H1 (cell line): ENCODE measurements around the gene MRRF. TPM values are rescaled to one million over a fixed set of nuclear protein-coding genes. Genes with fewer than 3 reads are reported as not detected.

Experiments
- CHD2 ChIP-seq: IDR thresholded peaks from 2 replicates; pipeline ENCODE4 v1.6.1; 2012; ENCODE audit warnings: low read length, improper control_type of control experiment
- GABPA ChIP-seq: IDR thresholded peaks from 2 replicates; pipeline ENCODE4 v1.6.1; 2011; ENCODE audit warnings: mild to moderate bottlenecking, low read length, moderate library complexity, borderline replicate concordance; ENCODE audit not compliant: insufficient read depth
- SAP30 ChIP-seq: fragments of 300-600 bp; sonication (generic); IDR thresholded peaks from 2 replicates; pipeline ENCODE4 v1.7.1; 2012; ENCODE audit warnings: low read length, moderate library complexity, mild to moderate bottlenecking, inconsistent platforms; ENCODE audit not compliant: insufficient read depth, insufficient replicate concordance
- SIX5 ChIP-seq: IDR thresholded peaks from 2 replicates; pipeline ENCODE4 v1.6.1; 2011; ENCODE audit warnings: mild to moderate bottlenecking, low read depth, low read length
- SP2 ChIP-seq: IDR thresholded peaks from 2 replicates; pipeline ENCODE4 v1.6.1; 2012; ENCODE audit warnings: mild to moderate bottlenecking, low read length, inconsistent platforms
- TAF7 ChIP-seq: optimal IDR thresholded peaks from 2 replicates; pipeline ENCODE3; 2011; ENCODE audit warnings: low read depth, mild to moderate bottlenecking, inconsistent platforms, low read length, moderate library complexity, borderline replicate concordance
- polyA plus RNA-seq, 7 experiments: library from polyadenylated mRNA; depleted of rRNA in 3 of 7; stranded (reverse) in 5 of 7; unstranded in 2 of 7; fragments of >200 nt in 5 of 7; fragments of 200-250 nt in 2 of 7; gene quantifications; 1 replicate in 5 of 7; 2 replicates in 1 of 7; 4 replicates in 1 of 7; pipeline versions ENCODE4 v1.2.1 to v1.2.3, GENCODE V29; 2011 to 2013; ENCODE audit warnings: missing spikeins in 2 of 7, mixed read lengths in 2 of 7
- total RNA-seq: library from RNA; stranded (reverse); fragmentation: NEBNext Ultra II Directional; extraction: Animal tissue kit (Norgen Biotek cat#: 25700); gene quantifications from 2 replicates; pipeline ENCODE4 v1.2.1, GENCODE V29; 2021

The MRRF gene
- total and polyA plus RNA-seq, 2 of the 8 experiments (the other 6 are each of a cell fraction or from before 2014, with no cell fraction given): 29.4 to 47.8 TPM

DNA sequence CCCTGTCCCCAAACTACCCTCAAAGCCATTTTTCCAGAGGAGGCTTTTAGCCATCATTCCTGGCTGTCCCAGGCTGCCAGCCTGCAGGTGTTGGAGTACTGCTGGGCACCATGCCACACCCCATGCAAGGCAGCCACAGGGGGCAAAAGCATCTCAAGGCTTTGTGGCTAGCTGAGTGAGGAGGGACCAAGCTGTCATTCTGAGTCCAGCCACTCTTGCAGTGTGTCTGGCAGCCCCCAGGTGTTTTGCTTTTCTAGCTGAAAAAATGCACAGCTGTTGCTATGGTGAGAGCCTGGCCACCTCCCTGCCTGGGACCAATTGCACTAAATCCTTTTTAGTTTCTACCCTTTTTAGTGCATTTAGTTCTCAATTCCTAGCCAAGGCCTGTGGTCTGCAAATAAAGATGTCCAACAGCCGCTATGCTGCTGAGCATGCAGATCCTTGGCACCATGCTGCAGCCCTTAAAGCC is 55.8 kb downstream of the MRRF start (continued):
- TF ChIP-seq SP2: no peak
- TF ChIP-seq CHD2: no peak
- TF ChIP-seq GABPA: no peak
- no peak for TF ChIP-seq SAP30
- TF ChIP-seq SIX5: no peak
- TF ChIP-seq TAF7: no peak
- TF ChIP-seq, all 59 proteins: peak for 0
